Ovary (tissue), 9 donors: ENCODE data around the gene RAPGEF4. TPM values are rescaled to one million over a fixed set of nuclear protein-coding genes. Genes with fewer than 3 reads are reported as not detected.

Experiments
- DNase-seq, 5 donors: peaks; one replicate each; pipeline ENCODE4 v3.0.0-alpha.2; 2019 to 2020
- H3K27ac ChIP-seq, 2 donors: fragments of 200-600 bp; one replicate each; pipeline versions ENCODE4 v1.5.1 to v1.8.0; 2019 to 2022
- H3K27me3 ChIP-seq: fragments of 200-600 bp; one replicate; pipeline ENCODE4 v1.8.0; 2022
- H3K36me3 ChIP-seq: fragments of 200-600 bp; sonication (generic); one replicate; pipeline ENCODE4 v1.5.1; 2019
- H3K4me1 ChIP-seq: one replicate; pipeline ENCODE4 v1.8.1; 2013; ENCODE audit warnings: mild to moderate bottlenecking, moderate library complexity; ENCODE audit not compliant: insufficient read depth
- H3K4me3 ChIP-seq: fragments of 200-600 bp; sonication (generic); one replicate; pipeline ENCODE4 v1.5.1; 2017
- H3K9me3 ChIP-seq, 2 donors: fragments of 200-600 bp in 1 of 2; sonication (generic) in 1 of 2; one replicate each; pipeline versions ENCODE4 v1.5.1 to v1.8.1; 2013 to 2019; ENCODE audit warnings: mild to moderate bottlenecking in 1 of 2, moderate library complexity in 1 of 2
- CTCF ChIP-seq, 3 donors: fragments of 450-650 bp in 2 of 3; fragments of 200-600 bp in 1 of 3; IDR thresholded peaks; one replicate each; pipeline versions ENCODE4 v1.5.1 to v1.8.0; 2016 to 2022; ENCODE audit warnings: antibody characterized with exemption in 3 of 3, mild to moderate bottlenecking in 1 of 3
- EP300 ChIP-seq: sonication (generic); formaldehyde crosslinking; IDR thresholded peaks from one replicate; pipeline ENCODE4 v1.6.1; 2017; ENCODE audit warnings: antibody characterized with exemption
- POLR2A ChIP-seq: fragments of 450-650 bp; IDR thresholded peaks from one replicate; pipeline ENCODE4 v1.6.1; 2017; ENCODE audit warnings: antibody characterized with exemption, mild to moderate bottlenecking, moderate library complexity
- WGBS, 3 donors: extraction: QIAGEN DNeasy Blood & Tissue Kit in 1 of 3; methylation state at CpG; one replicate each; pipeline versions ENCODE4 v1.1.5 to v1.1.7; 2013 to 2017; 5-methylcytosine and 5-hydroxymethylcytosine counted together
- intact Hi-C, 4 donors: fragments of 100-400 bp; cut with DNase I; formaldehyde crosslinking; loops; one replicate each; pipeline versions ENCODE4 v1.11.0 to v1.15.1; 2022 to 2023
- polyA plus RNA-seq, 2 donors: library from polyadenylated mRNA; stranded (reverse); fragments of 200-250 nt in 1 of 2; fragments of 350-450 nt in 1 of 2; fragmentation: Illumina TruSeq in 1 of 2; extraction: RNeasy Lipid Tissue Mini Kit (QIAGEN cat#74804) in 1 of 2; gene quantifications; one replicate each; pipeline ENCODE4 v1.2.3, GENCODE V29; 2013 to 2014
- total RNA-seq, 7 donors: library from RNA; depleted of rRNA in 2 of 7; stranded (reverse); fragments of >200 nt in 2 of 7; fragmentation: NEBNext Ultra II Directional in 3 of 7; extraction: Animal tissue kit (Norgen Biotek cat#: 25700) in 3 of 7; gene quantifications; one replicate each; pipeline versions ENCODE4 v1.1.0 to v1.2.4, GENCODE V29; 2016 to 2023
- donor health status: DM: no; HTN: no; CAD: no; lungs with moderate emphysema.
- donor health status: DM: no; HTN: no; CAD: no.
- donor health status: Bipolar disorder and iron deficiency.
- donor health status: DM: yes; HTN: yes; CAD: no.
- donor health status: DM: no; HTN: no; CAD: no.
- donor health status: DM: yes; HTN: yes; CAD: no.

RAPGEF4 gene
- total and polyA plus RNA-seq, 9 donors = 6.8 to 24.6 (median 8.3) TPM

- H3K27me3 ChIP-seq = no peaks in the 10 kb centered on the region
- no peaks in the 10 kb centered on the region for H3K36me3 ChIP-seq
- intact Hi-C loops = no loop called here
- H3K9me3 ChIP-seq = no peaks in the 10 kb centered on the region
- H3K27ac ChIP-seq = no peak overlapping the region
- WGBS, 3 donors = 56 to 68% (median 63%) methylated on average over 5 of the region's 5 CpGs
- no peaks in the 10 kb centered on the region for H3K4me1 ChIP-seq
- no peak overlapping the region for H3K4me3 ChIP-seq
- DNase-seq = no peak
- TF ChIP-seq CTCF (IDR thresholded peaks at IDR 0.05) = no peak
- TF ChIP-seq POLR2A = no peak
- TF ChIP-seq EP300 = no peak
These were observed 37.4 kb upstream of the RAPGEF4 start for GRCh38 chr2:172698041-172698863.

GRCh38 chr2:172701250-172701649 is 34.4 kb upstream of the RAPGEF4 start:
- TF ChIP-seq CTCF (IDR thresholded peaks at IDR 0.05) = no peak
- TF ChIP-seq POLR2A = no peak
- no peak for TF ChIP-seq EP300
- no peak for DNase-seq
- WGBS, 3 donors = 38 to 55% (median 54%) methylated on average over 1 of the region's 1 CpG
- Histone ChIP-seq H3K27me3 (no peaks in the 10 kb centered on the region), H3K4me3 (no peak overlapping the region), H3K9me3 (no peaks in the 10 kb centered on the region), H3K4me1 (no peaks in the 10 kb centered on the region), H3K36me3 (no peaks in the 10 kb centered on the region), H3K27ac (no peak overlapping the region)
- intact Hi-C loops = no loop called here

- intact Hi-C loops = no loop called here
- TF ChIP-seq POLR2A (no peak), EP300 (no peak), CTCF (IDR thresholded peaks at IDR 0.05) (no peak)
- Histone ChIP-seq H3K27ac (no peak overlapping the region), H3K9me3 (no peaks in the 10 kb centered on the region), H3K36me3 (no peaks in the 10 kb centered on the region), H3K27me3 (no peaks in the 10 kb centered on the region), H3K4me1 (no peaks in the 10 kb centered on the region), H3K4me3 (no peak overlapping the region)
- no peak for DNase-seq
- 25 to 61% (median 41%) methylated on average over 1 of the region's 1 CpG for WGBS, 3 donors
These were observed 33.2 kb upstream of the RAPGEF4 start for GRCh38 chr2:172702451-172702850.

- DNase-seq = no peak
- intact Hi-C loops = no loop called here
- Histone ChIP-seq H3K27me3 (no peaks in the 10 kb centered on the region), H3K36me3 (no peaks in the 10 kb centered on the region), H3K9me3 (no peaks in the 10 kb centered on the region), H3K4me1 (no peaks in the 10 kb centered on the region), H3K4me3 (no peak overlapping the region), H3K27ac (no peak overlapping the region)
- TF ChIP-seq POLR2A (no peak), EP300 (no peak), CTCF (IDR thresholded peaks at IDR 0.05) (no peak)
- 79 to 83% (median 80%) methylated on average over 11 of the region's 11 CpGs for WGBS, 3 donors
These were observed 31.3 kb upstream of the RAPGEF4 start for GRCh38 chr2:172704072-172704936.
